ENCODE data around the gene FRAS1. TPM values are rescaled to one million over a fixed set of nuclear protein-coding genes. Genes with fewer than 3 reads are reported as not detected.

The FRAS1 gene
- total RNA-seq, 3 donors from 2014 or later, result 0.03 to 0.08 (median 0.08) TPM

DNA sequence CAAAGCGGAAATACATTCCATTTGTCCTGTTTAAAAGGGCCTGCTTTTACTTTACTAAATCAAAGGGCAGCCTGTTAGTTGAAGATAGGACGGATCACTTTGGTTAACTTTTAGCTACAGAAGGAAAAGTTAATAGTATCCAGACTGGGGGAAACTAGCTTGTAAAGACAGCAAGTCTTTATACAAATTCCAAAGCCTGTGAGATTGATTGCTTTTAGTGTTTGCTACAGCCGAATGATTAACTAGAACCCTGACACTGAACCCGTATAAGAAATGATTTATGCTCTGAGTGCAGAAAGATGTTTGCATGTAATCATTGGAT, 93.4 kb downstream of the FRAS1 start:
- Mint-ChIP-seq H3K4me3 (no peak overlapping the region), H3K9me3 (no peaks in the 10 kb centered on the region), H3K36me3 (ENCODE audit: insufficient read depth) (no peaks in the 10 kb centered on the region), H3K27me3 (ENCODE audit: low read depth) (peaks cover 3% of the 10 kb centered on the region), H3K4me1 (ENCODE audit: low read depth) (no peaks in the 10 kb centered on the region)
- ATAC-seq (no peak), DNase-seq (no peak)

GRCh38 chr4:78152795-78153194, 95.7 kb downstream of the FRAS1 start:
- no peaks in the 10 kb centered on the region for H3K9me3 Mint-ChIP-seq
- H3K27me3 Mint-ChIP-seq (ENCODE audit: low read depth), result peaks cover 4% of the 10 kb centered on the region
- H3K4me1 Mint-ChIP-seq (ENCODE audit: low read depth), result no peaks in the 10 kb centered on the region
- DNase-seq (no peak), ATAC-seq (no peak)
- H3K4me3 Mint-ChIP-seq, result no peak overlapping the region
- no peaks in the 10 kb centered on the region for H3K36me3 Mint-ChIP-seq (ENCODE audit: insufficient read depth)

- ATAC-seq (no peak), DNase-seq (no peak)
- no peaks in the 10 kb centered on the region for H3K9me3 Mint-ChIP-seq
- H3K4me3 Mint-ChIP-seq, result no peak overlapping the region
- H3K36me3 Mint-ChIP-seq (ENCODE audit: insufficient read depth), result no peaks in the 10 kb centered on the region
- no peaks in the 10 kb centered on the region for H3K4me1 Mint-ChIP-seq (ENCODE audit: low read depth)
- H3K27me3 Mint-ChIP-seq (ENCODE audit: low read depth), result peaks cover 15% of the 10 kb centered on the region
Measured at GRCh38 chr4:78154972-78155590, 98.0 kb downstream of the FRAS1 start.

GRCh38 chr4:78155616-78156105, 98.5 kb downstream of the FRAS1 start:
- DNase-seq (no peak), ATAC-seq (no peak)
- no peaks in the 10 kb centered on the region for H3K4me1 Mint-ChIP-seq (ENCODE audit: low read depth)
- no peaks in the 10 kb centered on the region for H3K9me3 Mint-ChIP-seq
- peaks cover 17% of the 10 kb centered on the region for H3K27me3 Mint-ChIP-seq (ENCODE audit: low read depth)
- no peak overlapping the region for H3K4me3 Mint-ChIP-seq
- H3K36me3 Mint-ChIP-seq (ENCODE audit: insufficient read depth), result no peaks in the 10 kb centered on the region

DNA sequence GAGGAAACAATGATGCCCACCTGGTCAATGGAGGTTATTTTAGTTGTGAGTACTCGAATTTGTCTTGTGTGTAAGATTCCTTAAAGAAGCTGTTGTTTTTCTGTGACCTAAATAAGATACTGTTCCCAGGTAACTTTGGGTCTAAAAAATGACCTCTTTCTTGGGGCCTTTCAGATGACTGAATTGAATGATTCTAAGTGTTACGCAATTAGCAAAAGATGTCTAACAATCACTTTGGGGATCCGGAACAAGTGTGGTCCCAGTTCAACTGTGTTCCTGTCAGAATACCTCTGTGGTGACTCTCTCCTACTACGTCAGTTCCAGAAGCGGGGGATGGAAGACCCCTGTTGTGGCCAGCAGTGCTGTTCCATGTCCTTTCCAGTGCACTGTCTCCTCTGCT, 99.4 kb downstream of the FRAS1 start:
- Mint-ChIP-seq H3K4me1 (ENCODE audit: low read depth) (no peaks in the 10 kb centered on the region), H3K9me3 (no peaks in the 10 kb centered on the region), H3K27me3 (ENCODE audit: low read depth) (peaks cover 17% of the 10 kb centered on the region), H3K36me3 (ENCODE audit: insufficient read depth) (no peaks in the 10 kb centered on the region), H3K4me3 (no peak overlapping the region)
- DNase-seq (no peak), ATAC-seq (no peak)

DNA sequence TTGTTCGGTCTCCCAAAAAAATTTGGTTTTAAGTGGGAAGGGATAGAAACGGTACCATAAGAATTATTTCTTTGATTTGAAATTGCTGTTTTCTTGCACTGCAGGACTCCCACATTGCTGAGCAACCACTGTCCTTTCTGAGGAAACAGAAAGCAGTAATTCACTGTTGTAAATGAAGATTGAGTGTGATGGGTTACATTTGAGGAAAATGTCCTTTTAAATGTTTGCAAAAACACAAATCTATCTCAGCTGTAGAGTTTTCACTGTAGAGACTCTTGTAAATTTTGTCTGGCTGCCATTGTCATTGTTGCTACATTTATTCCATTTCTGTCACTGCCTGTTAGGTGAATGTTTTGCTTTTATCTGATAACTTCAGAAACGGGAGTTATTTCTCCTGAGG, 105.2 kb downstream of the FRAS1 start:
- H3K4me3 Mint-ChIP-seq, result no peak overlapping the region
- DNase-seq (no peak), ATAC-seq (no peak)
- H3K36me3 Mint-ChIP-seq (ENCODE audit: insufficient read depth), result no peaks in the 10 kb centered on the region
- no peaks in the 10 kb centered on the region for H3K9me3 Mint-ChIP-seq
- peaks cover 18% of the 10 kb centered on the region for H3K27me3 Mint-ChIP-seq (ENCODE audit: low read depth)
- no peaks in the 10 kb centered on the region for H3K4me1 Mint-ChIP-seq (ENCODE audit: low read depth)

GRCh38 chr4:78162821-78163220, 105.7 kb downstream of the FRAS1 start:
- H3K9me3 Mint-ChIP-seq, result no peaks in the 10 kb centered on the region
- H3K27me3 Mint-ChIP-seq (ENCODE audit: low read depth), result peaks cover 18% of the 10 kb centered on the region
- H3K36me3 Mint-ChIP-seq (ENCODE audit: insufficient read depth), result no peaks in the 10 kb centered on the region
- no peaks in the 10 kb centered on the region for H3K4me1 Mint-ChIP-seq (ENCODE audit: low read depth)
- H3K4me3 Mint-ChIP-seq, result no peak overlapping the region
- DNase-seq, result no peak
- no peak for ATAC-seq

DNA sequence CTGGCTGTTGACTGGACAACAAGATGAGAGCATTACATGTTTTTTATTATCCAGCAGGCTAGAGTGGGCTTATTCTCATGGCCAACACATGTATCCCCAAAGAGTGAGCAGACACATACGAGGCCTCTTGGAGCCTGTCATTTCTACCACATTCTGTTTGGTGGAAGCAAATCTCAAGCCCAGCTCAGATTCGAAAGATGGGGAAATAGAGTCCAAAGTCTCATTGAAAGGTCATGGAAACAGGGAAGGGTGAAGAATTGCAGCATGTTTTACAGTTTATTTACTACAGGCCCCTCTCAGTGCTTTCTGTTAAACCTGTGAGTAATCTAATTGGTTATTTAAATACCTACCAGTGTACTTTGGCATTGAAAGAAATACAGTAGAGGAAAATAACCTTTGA, 108.6 kb downstream of the FRAS1 start:
- H3K27me3 Mint-ChIP-seq (ENCODE audit: low read depth), result peaks cover 8% of the 10 kb centered on the region
- H3K36me3 Mint-ChIP-seq (ENCODE audit: insufficient read depth), result no peaks in the 10 kb centered on the region
- H3K4me1 Mint-ChIP-seq (ENCODE audit: low read depth), result no peaks in the 10 kb centered on the region
- ATAC-seq (no peak), DNase-seq (no peak)
- H3K4me3 Mint-ChIP-seq, result no peak overlapping the region
- no peaks in the 10 kb centered on the region for H3K9me3 Mint-ChIP-seq

GRCh38 chr4:78166622-78167021, 109.5 kb downstream of the FRAS1 start:
- Mint-ChIP-seq H3K9me3 (no peaks in the 10 kb centered on the region), H3K4me3 (no peak overlapping the region), H3K4me1 (ENCODE audit: low read depth) (no peaks in the 10 kb centered on the region), H3K36me3 (ENCODE audit: insufficient read depth) (no peaks in the 10 kb centered on the region), H3K27me3 (ENCODE audit: low read depth) (peaks cover 9% of the 10 kb centered on the region)
- ATAC-seq, result no peak
- DNase-seq, result no peak

GRCh38 chr4:78167510-78167909, 110.4 kb downstream of the FRAS1 start:
- no peaks in the 10 kb centered on the region for H3K36me3 Mint-ChIP-seq (ENCODE audit: insufficient read depth)
- H3K27me3 Mint-ChIP-seq (ENCODE audit: low read depth), result peaks cover 9% of the 10 kb centered on the region
- DNase-seq, result no peak
- H3K4me1 Mint-ChIP-seq (ENCODE audit: low read depth), result no peaks in the 10 kb centered on the region
- ATAC-seq, result no peak
- no peaks in the 10 kb centered on the region for H3K9me3 Mint-ChIP-seq
- H3K4me3 Mint-ChIP-seq, result no peak overlapping the region

DNA sequence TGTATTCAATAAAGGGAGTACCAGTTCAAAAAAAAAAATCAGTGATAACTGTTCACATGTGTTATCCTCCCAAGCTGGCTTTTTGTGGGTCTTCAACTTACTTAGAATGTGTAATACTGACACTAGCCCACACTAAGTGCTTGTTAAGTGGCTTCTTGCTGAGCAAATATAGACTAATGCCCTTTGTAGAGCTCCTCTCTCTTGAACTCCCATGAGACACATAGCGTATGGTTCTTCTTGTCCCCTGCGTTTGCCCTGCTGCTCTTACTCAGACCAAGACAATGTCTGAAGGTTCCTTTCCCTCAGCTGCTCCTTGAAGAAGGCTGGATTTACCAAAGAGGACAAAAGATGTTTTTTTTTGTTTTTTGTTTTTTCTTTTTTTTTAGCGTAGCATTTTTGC, 110.9 kb downstream of the FRAS1 start:
- no peak for DNase-seq
- Mint-ChIP-seq H3K4me1 (ENCODE audit: low read depth) (no peaks in the 10 kb centered on the region), H3K36me3 (ENCODE audit: insufficient read depth) (no peaks in the 10 kb centered on the region), H3K27me3 (ENCODE audit: low read depth) (peaks cover 9% of the 10 kb centered on the region), H3K9me3 (no peaks in the 10 kb centered on the region), H3K4me3 (no peak overlapping the region)
- no peak for ATAC-seq

DNA sequence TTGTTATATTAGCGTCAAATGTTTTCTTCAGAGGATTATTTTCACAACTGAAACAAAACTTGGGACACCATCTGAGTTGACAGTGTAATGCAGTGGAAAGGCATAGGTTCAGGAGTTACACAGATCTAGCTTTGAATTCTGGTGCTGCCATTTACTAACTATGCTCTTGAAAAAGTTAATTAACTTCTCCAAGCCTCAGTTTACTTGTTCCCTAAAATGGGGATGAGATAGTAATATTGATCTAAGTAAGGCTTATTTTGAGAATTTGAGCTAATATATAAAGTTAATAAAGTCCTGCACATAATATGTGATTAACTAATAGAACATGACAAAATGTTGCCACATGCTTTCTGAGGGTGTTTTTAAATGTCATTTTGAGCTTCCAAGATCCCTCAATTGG, 112.6 kb downstream of the FRAS1 start:
- no peak for ATAC-seq
- no peak for DNase-seq
- Mint-ChIP-seq H3K4me1 (ENCODE audit: low read depth) (no peaks in the 10 kb centered on the region), H3K27me3 (ENCODE audit: low read depth) (peaks cover 4% of the 10 kb centered on the region), H3K36me3 (ENCODE audit: insufficient read depth) (no peaks in the 10 kb centered on the region), H3K9me3 (no peaks in the 10 kb centered on the region), H3K4me3 (no peak overlapping the region)

- no peak overlapping the region for H3K4me3 Mint-ChIP-seq
- H3K9me3 Mint-ChIP-seq, result no peaks in the 10 kb centered on the region
- no peak for DNase-seq
- peaks cover 6% of the 10 kb centered on the region for H3K27me3 Mint-ChIP-seq (ENCODE audit: low read depth)
- H3K4me1 Mint-ChIP-seq (ENCODE audit: low read depth), result no peaks in the 10 kb centered on the region
- ATAC-seq, result no peak
- H3K36me3 Mint-ChIP-seq (ENCODE audit: insufficient read depth), result no peaks in the 10 kb centered on the region
Measured at GRCh38 chr4:78171482-78171881, 114.4 kb downstream of the FRAS1 start.

DNA sequence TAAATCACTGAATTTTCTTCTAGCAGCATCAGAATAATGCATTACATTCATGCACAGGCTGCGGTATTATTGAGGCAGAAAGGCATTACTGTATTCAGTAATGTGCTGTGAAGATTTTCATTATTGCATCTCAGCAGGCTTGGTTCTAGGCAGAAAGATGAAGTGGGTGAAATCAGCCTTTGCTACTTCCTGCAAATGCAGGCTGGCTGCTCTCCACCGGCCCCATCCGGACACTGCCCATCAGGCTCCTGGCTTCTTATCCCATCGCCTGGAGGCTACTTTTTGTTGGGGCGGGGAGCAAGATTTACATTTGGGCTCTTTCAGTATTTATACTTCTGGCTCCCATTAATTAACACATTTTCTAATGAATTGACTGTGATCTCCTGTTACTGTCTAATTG, 117.8 kb downstream of the FRAS1 start:
- no peak for DNase-seq
- H3K4me3 Mint-ChIP-seq, result no peak overlapping the region
- no peak for ATAC-seq
- no peaks in the 10 kb centered on the region for H3K36me3 Mint-ChIP-seq (ENCODE audit: insufficient read depth)
- H3K4me1 Mint-ChIP-seq (ENCODE audit: low read depth), result no peaks in the 10 kb centered on the region
- H3K27me3 Mint-ChIP-seq (ENCODE audit: low read depth), result peaks cover 5% of the 10 kb centered on the region
- H3K9me3 Mint-ChIP-seq, result no peaks in the 10 kb centered on the region

DNA sequence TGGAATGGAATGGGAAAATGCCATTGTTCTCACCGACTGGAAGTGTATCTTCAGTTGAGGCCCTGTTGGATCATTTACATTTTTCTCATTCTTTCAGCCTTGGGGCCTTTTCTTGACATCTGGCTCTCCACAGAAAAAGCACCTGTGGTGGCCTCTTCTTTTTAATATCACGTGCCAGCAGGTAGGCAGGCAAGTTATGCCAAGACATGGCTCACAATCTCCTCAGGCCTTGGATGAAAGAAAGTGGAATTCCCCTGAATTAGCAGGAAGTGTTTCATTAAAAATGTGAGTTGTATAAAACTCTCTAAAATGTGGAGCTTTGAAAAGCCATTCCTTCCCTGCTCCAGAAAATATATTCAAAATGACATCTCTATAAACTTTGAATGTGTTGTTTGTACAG, 122.1 kb downstream of the FRAS1 start:
- no peak for DNase-seq
- Mint-ChIP-seq H3K9me3 (no peaks in the 10 kb centered on the region), H3K36me3 (ENCODE audit: insufficient read depth) (no peaks in the 10 kb centered on the region), H3K4me1 (ENCODE audit: low read depth) (no peaks in the 10 kb centered on the region), H3K27me3 (ENCODE audit: low read depth) (peaks cover 3% of the 10 kb centered on the region), H3K4me3 (no peak overlapping the region)
- ATAC-seq, result no peak

Measured in activated T-cell treated with anti-CD3 and anti-CD28 coated beads, Interleukin-2, amount 50 U/mL, for 4 hours (primary cell).